Ammon's horn (tissue), 1 donor: ENCODE data around the gene SPAG4.

Experiments
- DNase-seq: peaks from one replicate; pipeline ENCODE4 v3.0.0-alpha.2; 2016; ENCODE audit warnings: low spot score

SPAG4 gene

DNA sequence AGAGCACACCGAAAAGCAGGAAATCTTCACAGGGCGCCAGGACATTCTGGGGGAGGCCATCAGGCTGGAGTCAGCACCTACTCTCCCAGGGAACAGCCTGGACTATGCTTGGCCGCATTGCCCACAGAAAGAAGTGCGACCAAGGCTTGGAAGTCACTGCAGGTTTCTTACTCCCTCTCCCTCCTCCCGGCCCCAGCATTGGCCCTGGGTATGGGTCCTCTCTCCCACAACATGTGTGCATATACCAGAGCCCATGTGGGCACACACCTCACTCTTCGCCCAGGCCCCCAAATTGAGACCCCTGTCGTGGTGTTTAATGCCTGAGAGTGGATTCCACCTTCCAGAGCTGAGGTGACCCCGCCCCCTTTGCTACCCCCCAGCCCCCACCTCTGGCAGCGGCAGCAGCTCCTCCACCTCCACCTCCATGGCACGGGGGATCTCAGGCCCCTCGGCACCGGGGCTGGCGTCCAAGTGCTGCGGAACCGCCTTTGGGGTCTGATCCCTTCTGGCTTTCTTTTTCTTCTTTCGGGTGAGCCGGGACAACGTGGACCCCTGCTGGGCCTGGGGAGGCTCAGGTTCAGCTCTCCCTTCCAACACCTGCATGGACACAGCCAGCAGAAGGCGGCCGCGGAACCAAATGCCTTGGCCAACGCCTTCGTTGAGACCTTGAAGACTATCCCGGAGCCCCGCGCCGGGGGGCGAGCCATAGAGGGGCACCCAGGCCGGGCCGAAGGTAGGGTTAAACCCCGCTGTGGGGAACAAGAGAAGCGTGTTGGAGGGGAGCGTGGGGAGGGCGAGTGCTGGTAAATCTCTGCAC is 15.2 kb upstream of the SPAG4 start:
- DNase-seq: no peak

DNA sequence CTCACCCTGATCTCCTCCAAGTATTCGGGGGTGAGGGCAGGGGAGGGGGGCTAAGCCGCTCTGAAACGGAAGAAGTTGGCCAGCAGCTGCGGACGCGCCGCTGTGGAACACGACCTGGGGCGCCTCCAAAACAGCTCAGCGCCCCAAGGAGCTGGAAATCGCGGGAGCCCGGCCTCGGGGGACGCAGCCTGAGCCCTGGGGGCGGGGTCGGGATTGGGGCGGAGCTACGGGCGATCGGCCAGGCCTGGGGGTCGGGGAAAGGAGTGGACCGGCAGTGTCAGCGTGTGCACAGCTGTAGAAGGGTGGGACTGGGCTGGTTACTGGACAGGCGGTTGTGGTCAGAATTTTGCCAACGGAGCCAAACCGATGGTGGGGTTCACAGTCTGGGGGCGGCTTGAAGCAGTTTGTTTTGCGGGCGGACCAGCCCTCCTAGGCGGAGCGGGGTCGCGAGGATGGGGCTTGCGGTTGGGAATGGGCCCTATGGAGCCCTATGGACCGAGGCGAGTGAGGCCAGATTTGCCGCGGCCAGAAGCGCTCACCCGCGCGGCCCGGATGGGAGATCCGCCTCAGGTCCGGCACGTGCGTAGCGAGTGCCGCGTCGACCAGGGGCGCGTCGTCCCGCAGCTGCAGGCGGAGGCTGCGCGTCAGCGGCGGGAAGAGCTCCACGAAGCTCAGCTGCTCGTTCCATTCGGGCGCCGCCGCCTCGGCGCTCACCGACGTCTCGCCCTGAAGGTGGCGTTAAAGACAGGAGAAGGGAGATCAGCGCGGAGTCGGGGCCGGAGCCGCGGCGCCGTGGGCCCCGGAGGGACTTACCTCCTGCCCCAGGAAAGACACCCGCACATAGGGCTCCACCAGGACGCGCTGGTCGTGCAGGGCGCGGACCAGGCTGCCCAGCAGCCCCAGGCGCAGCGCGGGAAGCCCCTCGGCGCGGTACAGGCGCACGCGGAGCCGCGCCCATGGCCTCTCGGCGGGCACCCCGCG is 14.3 kb upstream of the SPAG4 start:
- peak; percentile 76 for DNase-seq

DNA sequence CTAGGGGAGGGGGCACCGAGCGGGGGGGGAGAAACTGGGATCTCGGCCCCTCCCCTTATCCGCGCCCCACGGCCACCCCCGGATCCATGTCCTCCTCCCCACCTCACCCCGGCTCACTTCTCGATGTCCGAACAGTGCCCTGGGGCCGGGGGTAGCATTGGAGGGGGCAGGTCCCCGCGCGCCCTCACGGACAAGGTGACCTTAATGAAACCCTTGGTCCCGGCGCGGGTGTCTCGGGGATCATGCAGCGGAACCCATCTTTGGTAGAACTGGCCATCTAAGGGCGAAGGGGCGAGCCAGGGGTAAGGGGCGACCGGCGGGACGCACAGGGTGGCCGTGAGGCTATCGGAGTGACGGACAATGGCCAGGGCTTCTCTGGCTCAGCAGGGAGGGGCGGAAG is 13.6 kb upstream of the SPAG4 start:
- DNase-seq: no peak

DNA sequence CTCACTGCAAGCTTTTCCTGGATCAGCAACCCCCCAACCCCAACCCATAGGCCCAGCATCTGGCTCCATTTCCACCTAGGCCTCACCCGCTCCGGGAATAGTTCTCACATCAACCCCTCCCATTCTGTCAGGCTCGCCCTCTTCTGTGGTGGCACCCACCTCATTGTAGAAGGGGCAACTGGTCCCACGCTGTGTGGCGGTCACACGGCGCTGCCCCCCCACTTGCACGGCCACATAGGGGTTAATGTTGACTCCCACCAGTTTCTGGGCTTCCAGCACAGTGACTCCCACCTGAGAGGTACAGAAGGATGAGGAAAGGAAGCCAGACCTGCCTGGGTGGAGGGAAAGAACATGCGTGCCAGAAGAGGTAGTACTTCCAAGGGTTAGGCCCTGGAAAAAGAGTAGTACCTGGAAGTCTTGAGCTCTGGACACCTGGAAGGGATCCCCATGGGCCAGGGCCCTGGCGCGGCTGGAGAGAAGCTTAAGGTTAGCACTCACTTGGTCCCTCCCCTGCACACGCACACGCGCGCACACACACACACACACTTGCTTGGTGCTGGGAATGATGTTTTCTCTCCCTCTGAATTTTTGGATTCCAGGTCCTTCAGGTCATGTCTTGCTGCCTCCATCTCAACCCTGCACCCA is 12.7 kb upstream of the SPAG4 start:
- no peak for DNase-seq

DNA sequence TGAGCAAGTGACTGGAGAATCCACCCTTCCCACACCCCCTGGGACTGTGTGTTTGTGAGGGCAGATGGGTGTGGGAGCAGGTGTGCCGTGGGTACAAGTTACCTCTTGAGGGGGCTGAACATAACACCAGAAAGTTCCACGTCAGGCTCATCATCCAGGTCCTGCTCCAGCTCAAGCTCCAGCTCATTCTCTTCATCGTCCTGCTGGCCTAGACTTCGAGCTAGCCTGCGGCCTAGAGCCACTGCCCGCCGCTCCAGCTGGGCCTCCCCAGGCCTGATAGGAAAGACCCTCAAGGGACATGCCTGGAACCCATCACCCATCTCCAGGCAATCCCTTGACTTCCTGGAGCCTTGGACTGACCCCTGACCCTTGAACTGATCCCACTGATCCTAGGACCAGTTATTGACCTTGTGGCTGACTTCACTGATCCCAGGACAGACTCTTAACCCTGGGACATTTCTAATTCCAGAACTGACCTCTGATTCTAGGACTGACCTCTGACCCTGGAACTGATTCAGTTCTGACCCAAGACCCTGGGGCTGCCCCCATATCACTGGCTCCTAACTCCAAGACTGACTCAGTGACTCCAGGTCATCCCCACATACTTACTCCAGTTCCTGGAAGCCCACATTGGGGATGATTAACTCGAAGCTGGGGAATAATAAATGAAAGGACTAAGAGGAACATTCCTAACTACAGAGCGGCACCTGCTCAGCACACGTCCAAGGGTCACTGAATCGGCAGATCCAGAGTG is 11.8 kb upstream of the SPAG4 start:
- no peak for DNase-seq

GRCh38 chr20:35604449-35604747 is 11.2 kb upstream of the SPAG4 start:
- DNase-seq: no peak

DNA sequence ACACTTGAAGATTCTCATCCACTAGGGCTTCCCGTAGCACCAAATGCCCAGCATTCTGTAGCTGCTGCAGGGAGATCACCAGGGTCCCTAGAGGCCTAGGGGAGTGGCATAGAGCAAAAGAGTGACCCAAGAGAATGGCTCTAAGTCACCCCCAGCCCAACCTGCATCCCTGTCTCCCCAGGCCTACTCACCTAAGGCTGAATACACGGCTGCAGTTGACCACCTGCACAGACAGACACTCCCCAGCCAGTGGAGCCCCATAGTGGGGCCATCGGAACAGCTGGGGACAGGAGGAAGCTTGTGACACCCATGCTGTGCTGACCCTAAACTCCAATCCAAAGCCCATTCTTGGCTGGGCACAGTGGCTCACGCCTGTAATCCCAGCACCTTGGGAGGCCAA is 9.5 kb upstream of the SPAG4 start:
- no peak for DNase-seq

GRCh38 chr20:35607003-35607735 is 8.5 kb upstream of the SPAG4 start:
- no peak for DNase-seq

DNA sequence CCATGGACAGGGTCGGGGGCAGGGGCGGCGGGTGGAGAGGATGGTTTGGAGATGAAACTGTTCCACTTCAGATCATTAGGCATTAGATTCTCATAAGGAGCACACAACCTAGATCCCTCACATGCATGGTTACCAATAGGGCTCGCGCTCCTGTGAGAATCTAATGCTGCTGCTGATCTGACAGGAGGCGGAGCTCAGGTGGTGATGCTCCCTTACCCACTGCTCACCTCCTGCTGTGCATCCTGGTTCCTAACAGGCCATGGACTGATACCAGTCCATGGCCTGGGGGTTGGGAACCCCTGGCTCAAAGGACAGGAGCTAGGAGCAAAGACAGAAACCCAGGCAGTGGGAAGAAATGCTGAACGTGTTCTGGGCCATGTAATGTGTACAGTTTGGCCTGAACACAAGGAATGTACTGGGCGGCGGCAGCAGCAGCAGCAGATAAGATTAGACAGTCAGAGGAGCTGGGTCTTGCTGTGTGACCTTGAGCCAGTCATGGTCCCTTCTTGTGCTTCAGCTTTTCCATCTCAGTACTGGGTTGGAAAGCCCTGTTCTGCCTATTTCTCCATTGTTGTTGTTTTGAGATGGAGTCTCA is 4.7 kb upstream of the SPAG4 start:
- no peak for DNase-seq

- DNase-seq: no peak
Measured at GRCh38 chr20:35611482-35611881, 4.1 kb upstream of the SPAG4 start.

- peak; percentile 61 for DNase-seq
Measured at GRCh38 chr20:35616465-35617396, 1.1 kb downstream of the SPAG4 start.

DNA sequence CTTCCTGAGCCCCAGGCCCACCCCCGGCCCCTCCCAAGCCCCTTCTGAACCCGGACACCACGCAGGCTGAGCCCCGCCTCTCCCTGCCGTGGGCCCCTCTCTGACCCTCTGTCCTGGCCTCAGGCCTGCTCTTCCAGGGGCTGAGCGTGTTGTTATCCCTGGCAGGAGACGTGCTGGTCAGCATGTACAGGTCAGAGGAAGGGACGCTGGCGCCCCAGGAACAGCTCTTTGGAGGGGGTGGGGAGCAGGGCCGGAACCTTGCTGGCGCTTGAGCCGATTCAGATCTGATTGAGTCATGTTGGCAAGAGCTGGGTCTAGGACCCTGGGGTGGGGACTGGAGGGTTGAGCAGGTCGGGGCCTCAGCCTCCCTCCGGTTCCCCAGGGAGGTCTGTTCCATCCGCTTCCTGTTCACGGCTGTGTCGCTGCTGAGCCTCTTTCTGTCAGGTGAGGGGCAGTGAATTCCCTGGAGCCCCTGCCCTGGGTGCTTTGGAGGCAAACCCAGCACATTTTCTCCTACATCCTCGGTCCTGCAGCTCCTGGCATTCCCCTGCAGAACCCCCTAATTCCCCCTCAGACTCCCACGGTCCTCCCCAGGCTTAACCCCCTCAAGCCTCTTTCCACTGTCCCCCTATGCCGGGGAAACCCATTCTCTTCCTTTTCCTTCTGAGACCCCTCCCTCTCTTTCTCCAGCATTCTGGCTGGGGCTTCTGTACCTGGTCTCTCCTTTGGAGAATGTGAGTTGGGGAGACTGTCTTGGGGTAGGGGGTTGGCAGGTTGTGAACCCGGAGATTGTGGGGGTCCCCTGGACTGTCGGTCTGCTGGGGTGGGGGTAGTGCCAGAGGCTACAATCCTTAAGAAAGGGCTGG is 2.0 kb downstream of the SPAG4 start:
- DNase-seq: peak; percentile 25

GRCh38 chr20:35618263-35619131 is 2.9 kb downstream of the SPAG4 start:
- no peak for DNase-seq

- peak; percentile 57 for DNase-seq
Measured at GRCh38 chr20:35619196-35620095, 3.8 kb downstream of the SPAG4 start.

DNA sequence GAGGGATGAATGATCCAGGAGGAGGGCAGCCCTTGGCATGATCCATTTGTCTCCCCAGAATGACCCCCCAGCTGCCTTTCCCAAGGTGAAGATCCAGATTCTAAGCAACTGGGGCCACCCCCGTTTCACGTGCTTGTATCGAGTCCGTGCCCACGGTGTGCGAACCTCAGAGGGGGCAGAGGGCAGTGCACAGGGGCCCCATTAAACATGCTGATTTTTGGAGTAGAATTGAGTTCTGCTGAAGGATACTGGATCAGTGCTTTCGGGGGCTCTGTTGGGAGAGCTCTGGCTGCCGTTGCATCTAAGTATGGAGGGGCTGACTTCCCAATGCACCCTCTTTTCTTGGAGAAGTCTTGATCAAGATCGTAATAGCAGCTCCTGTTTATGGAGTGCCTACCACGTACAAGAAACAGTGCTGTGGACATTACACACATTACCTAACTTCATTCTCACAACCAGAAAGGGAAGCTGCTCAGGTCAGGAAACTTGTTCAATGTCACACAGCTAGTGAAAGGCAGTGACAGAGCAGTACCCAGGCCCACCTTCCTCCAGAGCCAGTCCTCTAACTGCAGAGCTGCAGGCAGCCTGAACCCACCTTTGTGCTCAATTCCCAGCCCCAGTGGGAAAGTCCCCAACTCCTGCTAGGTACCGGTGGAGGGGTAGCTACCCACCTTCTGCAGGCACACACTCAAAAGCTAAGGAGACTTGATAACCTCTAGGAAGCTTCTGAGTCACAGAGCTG is 5.4 kb downstream of the SPAG4 start:
- DNase-seq: no peak

DNA sequence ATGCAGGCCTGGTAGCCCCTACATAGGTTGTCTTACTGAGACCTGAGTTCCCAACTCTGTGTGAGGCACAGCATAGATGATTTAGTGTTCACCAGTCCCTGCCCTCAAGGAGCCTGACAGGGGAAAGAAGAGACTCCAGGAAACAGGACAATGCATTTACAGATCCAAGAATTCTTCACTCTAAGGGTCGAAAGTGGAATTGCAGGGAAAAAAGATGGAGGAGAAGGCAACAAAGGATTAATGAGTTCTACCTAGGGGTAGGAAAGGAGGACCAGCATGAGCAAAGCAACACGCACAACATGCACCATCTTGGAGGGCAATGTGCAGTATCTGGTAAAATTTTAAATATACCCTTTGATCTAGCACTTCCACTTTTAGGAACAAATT is 5.9 kb downstream of the SPAG4 start:
- DNase-seq: no peak
